H9 (cell line): ENCODE data around the gene C2CD2. TPM values are rescaled to one million over a fixed set of nuclear protein-coding genes. Genes with fewer than 3 reads are reported as not detected.
A peak's percentile ranks its signal among the peaks of the same experiment; 100 is the strongest.

ENCODE experiments used
- DNase-seq: peaks from one replicate; pipeline ENCODE4 v3.0.0-alpha.2; 2017
- H2AFZ ChIP-seq: one replicate; pipeline ENCODE4 v1.6.1; 2013; ENCODE audit warnings: mild to moderate bottlenecking, low read length, control low read depth, moderate library complexity
- H2AK5ac ChIP-seq: 2 replicates; pipeline ENCODE4 v1.6.1; 2013; ENCODE audit warnings: low read length, control low read depth, mixed read lengths; ENCODE audit not compliant: insufficient read length
- H2BK120ac ChIP-seq: one replicate; pipeline ENCODE4 v1.6.1; 2013; ENCODE audit warnings: low read depth, mild to moderate bottlenecking, low read length, control low read depth, inconsistent platforms; ENCODE audit not compliant: poor library complexity, severe bottlenecking
- H2BK12ac ChIP-seq: 2 replicates; pipeline ENCODE4 v1.6.1; 2013; ENCODE audit warnings: low read length, control low read depth, mixed read lengths, low read depth; ENCODE audit not compliant: insufficient read length
- H2BK15ac ChIP-seq: 2 replicates; pipeline ENCODE4 v1.6.1; 2013; ENCODE audit warnings: low read depth, low read length, control low read depth
- H2BK20ac ChIP-seq: one replicate; pipeline ENCODE4 v1.6.1; 2013; ENCODE audit warnings: low read depth, mild to moderate bottlenecking, low read length, control low read depth, inconsistent platforms; ENCODE audit not compliant: poor library complexity, severe bottlenecking
- H2BK5ac ChIP-seq: 2 replicates; pipeline ENCODE4 v1.6.1; 2013; ENCODE audit warnings: low read length, control low read depth, mixed read lengths; ENCODE audit not compliant: insufficient read length
- H3K14ac ChIP-seq: 2 replicates; pipeline ENCODE4 v1.6.1; 2013; ENCODE audit warnings: low read length, control low read depth; ENCODE audit not compliant: insufficient read depth
- H3K18ac ChIP-seq: 2 replicates; pipeline ENCODE4 v1.6.1; 2013; ENCODE audit warnings: low read depth, mild to moderate bottlenecking, mixed read lengths, low read length, control low read depth; ENCODE audit not compliant: insufficient read length
- H3K23ac ChIP-seq: 2 replicates; pipeline ENCODE4 v1.6.1; 2013; ENCODE audit warnings: low read length, control low read depth, mixed read lengths, low read depth; ENCODE audit not compliant: insufficient read length
- H3K23me2 ChIP-seq: 2 replicates; pipeline ENCODE4 v1.6.1; 2013; ENCODE audit warnings: low read depth, mild to moderate bottlenecking, mixed read lengths, low read length, control low read depth; ENCODE audit not compliant: insufficient read length, poor library complexity, severe bottlenecking
- H3K27ac ChIP-seq: 2 replicates; pipeline ENCODE4 v1.5.1; 2013; ENCODE audit warnings: low read length, control low read depth, mixed read lengths, low read depth; ENCODE audit not compliant: insufficient read length
- H3K27me3 ChIP-seq: 2 replicates; pipeline ENCODE4 v1.6.1; 2013; ENCODE audit warnings: low read length, control low read depth, inconsistent platforms; ENCODE audit not compliant: insufficient read depth
- H3K4ac ChIP-seq: 2 replicates; pipeline ENCODE4 v1.6.1; 2013; ENCODE audit warnings: low read depth, mild to moderate bottlenecking, control low read depth, inconsistent platforms, low read length, moderate library complexity
- H3K4me1 ChIP-seq: 2 replicates; pipeline ENCODE4 v1.6.1; 2013; ENCODE audit warnings: low read length, control low read depth, inconsistent platforms; ENCODE audit not compliant: insufficient read depth
- H3K4me2 ChIP-seq: 2 replicates; pipeline ENCODE4 v1.6.1; 2013; ENCODE audit warnings: low read length, control low read depth, mixed read lengths; ENCODE audit not compliant: insufficient read length, insufficient read depth
- H3K56ac ChIP-seq: 2 replicates; pipeline ENCODE4 v1.6.1; 2013; ENCODE audit warnings: low read depth, mild to moderate bottlenecking, mixed read lengths, low read length, control low read depth; ENCODE audit not compliant: insufficient read length
- H3K79me1 ChIP-seq: 2 replicates; pipeline ENCODE4 v1.6.1; 2013; ENCODE audit warnings: low read depth, mild to moderate bottlenecking, moderate library complexity, low read length, control low read depth, inconsistent platforms; ENCODE audit not compliant: insufficient read depth, poor library complexity, severe bottlenecking
- H3K79me2 ChIP-seq: 2 replicates; pipeline ENCODE4 v1.6.1; 2013; ENCODE audit warnings: low read length, control low read depth, inconsistent platforms; ENCODE audit not compliant: insufficient read depth
- H3K9ac ChIP-seq: 2 replicates; pipeline ENCODE4 v1.6.1; 2013; ENCODE audit warnings: low read length, control low read depth, mixed read lengths; ENCODE audit not compliant: insufficient read length; ENCODE audit errors: extremely low read depth
- H3K9me3 ChIP-seq: one replicate; pipeline ENCODE4 v1.6.1; 2013; ENCODE audit warnings: low read depth, low read length, inconsistent platforms; ENCODE audit not compliant: control insufficient read depth
- H3T11ph ChIP-seq: one replicate; pipeline ENCODE4 v1.6.1; 2013; ENCODE audit warnings: mild to moderate bottlenecking, low read length, control low read depth, inconsistent platforms
- H4K20me1 ChIP-seq: one replicate; pipeline ENCODE4 v1.6.1; 2013; ENCODE audit not compliant: control insufficient read depth, insufficient read length, insufficient read depth
- H4K5ac ChIP-seq: 2 replicates; pipeline ENCODE4 v1.6.1; 2013; ENCODE audit warnings: low read depth, mild to moderate bottlenecking, mixed read lengths, low read length, control low read depth; ENCODE audit not compliant: insufficient read length
- H4K8ac ChIP-seq: replicated peaks from 2 replicates; pipeline ENCODE4 v1.6.1; 2013; ENCODE audit warnings: low read length, control low read depth, mixed read lengths, low read depth; ENCODE audit not compliant: insufficient read length
- H4K91ac ChIP-seq: 2 replicates; pipeline ENCODE4 v1.6.1; 2013; ENCODE audit warnings: low read depth, mild to moderate bottlenecking, moderate library complexity, mixed read lengths, low read length, control low read depth; ENCODE audit not compliant: insufficient read length
- H3K27ac Mint-ChIP-seq, 3 experiments: 2 replicates in 2 of 3; 3 replicates in 1 of 3; pipeline ENCODE4 v1.8.0; 2020 to 2021; ENCODE audit warnings: mixed read lengths in 3 of 3, mild to moderate bottlenecking in 1 of 3, moderate library complexity in 1 of 3
- H3K27me3 Mint-ChIP-seq: 2 replicates; pipeline ENCODE4 v1.8.0; 2021; ENCODE audit warnings: low read depth, mild to moderate bottlenecking, moderate library complexity, mixed read lengths
- H3K36me3 Mint-ChIP-seq, 3 experiments: 2 replicates in 2 of 3; 3 replicates in 1 of 3; pipeline ENCODE4 v1.8.0; 2020 to 2021; ENCODE audit warnings: low read depth in 3 of 3, mixed read lengths in 3 of 3; ENCODE audit not compliant: insufficient read depth in 1 of 3
- H3K4me1 Mint-ChIP-seq, 2 experiments: 2 replicates each; pipeline ENCODE4 v1.8.0; 2020; ENCODE audit warnings: mixed read lengths in 2 of 2
- H3K4me3 Mint-ChIP-seq, 2 experiments: 2 replicates in 1 of 2; 3 replicates in 1 of 2; pipeline ENCODE4 v1.8.0; 2020 to 2021; ENCODE audit warnings: mild to moderate bottlenecking in 2 of 2, mixed read lengths in 2 of 2, moderate library complexity in 1 of 2
- H3K9me3 Mint-ChIP-seq, 2 experiments: 2 replicates in 1 of 2; 3 replicates in 1 of 2; pipeline ENCODE4 v1.8.0; 2020; ENCODE audit warnings: mild to moderate bottlenecking in 2 of 2, mixed read lengths in 2 of 2, moderate library complexity in 1 of 2
- WGBS: extraction: QIAGEN DNeasy Blood & Tissue Kit; methylation state at CpG from one replicate; pipeline ENCODE4 v1.1.7; 2013; ENCODE audit warnings: missing lambda C conversion rate, low lambda C conversion rate, mixed read lengths; ENCODE audit not compliant: insufficient read length; ENCODE audit errors: extremely low coverage; 5-methylcytosine and 5-hydroxymethylcytosine counted together
- total RNA-seq: library from RNA; stranded (reverse); gene quantifications from 2 replicates; pipeline ENCODE4 v1.2.1, GENCODE V29; 2021
- TF ChIP-seq, protein P1 (sequence below): fragments of 200-600 bp; sonication (generic); conservative IDR thresholded peaks from 3 replicates; pipeline ENCODE4 v1.8.0; 2021; ENCODE audit warnings: antibody characterized with exemption, mild to moderate bottlenecking

Gene C2CD2
- total RNA-seq, 1 experiment from 2014 or later = 14.6 TPM

DNA sequence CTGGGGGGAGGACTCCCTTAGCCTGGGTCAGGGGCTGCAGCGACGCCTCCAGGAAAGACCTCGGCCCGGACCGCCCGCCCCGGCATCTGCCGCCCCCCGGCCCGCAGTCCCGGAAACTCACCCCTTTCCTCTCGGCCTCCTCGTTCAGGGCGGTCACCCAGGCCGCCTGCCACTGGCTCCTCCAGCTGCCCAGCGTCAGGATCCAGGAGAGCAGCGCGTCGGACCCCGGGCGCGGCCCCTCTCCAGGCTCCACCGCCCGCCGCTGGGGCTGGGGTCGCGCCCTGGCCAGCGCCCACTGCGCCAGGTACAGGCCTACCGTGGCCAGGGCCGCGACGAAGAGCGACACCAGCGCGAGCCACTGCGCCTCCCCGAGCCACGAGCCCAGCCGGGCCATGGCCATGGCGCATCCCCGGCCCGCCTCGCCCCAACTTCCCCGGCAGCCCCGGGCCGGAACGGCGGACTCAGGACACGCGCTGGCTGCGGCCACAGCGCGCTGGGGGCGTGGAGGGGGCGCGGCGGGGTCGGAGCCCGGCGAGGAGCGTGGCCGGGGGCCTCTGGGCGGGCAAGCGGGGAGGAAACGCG, 478 bp downstream of the C2CD2 start:
- H3K4me3 Mint-ChIP-seq = peak overlapping the region; percentile 68 to 78
- no peaks in the 10 kb centered on the region for H3K9me3 ChIP-seq
- peaks cover 16% of the 10 kb centered on the region for H3K23me2 ChIP-seq
- no peak overlapping the region for H4K91ac ChIP-seq
- no peak overlapping the region for H2AK5ac ChIP-seq
- H3K36me3 Mint-ChIP-seq = peaks cover 0 to 5% (median 3%) of the 10 kb centered on the region in 3 experiments; a peak in 4 of 7 replicates
- H3K4me1 ChIP-seq = peaks cover 5% of the 10 kb centered on the region; the same call in 1 of the 2 replicates
- no peak overlapping the region for H2AFZ ChIP-seq
- no peak overlapping the region for H3K9ac ChIP-seq
- H4K8ac ChIP-seq = no peak overlapping the region
- DNase-seq = no peak
- H3K79me2 ChIP-seq = no peaks in the 10 kb centered on the region
- no peak overlapping the region for H3T11ph ChIP-seq
- no peak overlapping the region for H3K23ac ChIP-seq
- peaks cover 28% of the 10 kb centered on the region for H3K27me3 Mint-ChIP-seq
- H3K4me1 Mint-ChIP-seq = peaks cover 32 to 39% of the 10 kb centered on the region in 2 experiments
- peaks cover 7% of the 10 kb centered on the region; the same call in 1 of the 2 replicates for H3K27me3 ChIP-seq
- no peak overlapping the region for H2BK120ac ChIP-seq
- peak overlapping the region; percentile 24; the same call in 1 of the 2 replicates for H3K14ac ChIP-seq
- H3K27ac ChIP-seq = no peak overlapping the region
- no peak overlapping the region for H2BK15ac ChIP-seq
- H3K9me3 Mint-ChIP-seq = no peaks in the 10 kb centered on the region; a peak in 2 of 5 replicates
- no peak overlapping the region for H3K56ac ChIP-seq
- H3K27ac Mint-ChIP-seq = no peak overlapping the region
- H2BK12ac ChIP-seq = no peak overlapping the region
- H3K4ac ChIP-seq = no peak overlapping the region
- TF ChIP-seq, protein P1, sequence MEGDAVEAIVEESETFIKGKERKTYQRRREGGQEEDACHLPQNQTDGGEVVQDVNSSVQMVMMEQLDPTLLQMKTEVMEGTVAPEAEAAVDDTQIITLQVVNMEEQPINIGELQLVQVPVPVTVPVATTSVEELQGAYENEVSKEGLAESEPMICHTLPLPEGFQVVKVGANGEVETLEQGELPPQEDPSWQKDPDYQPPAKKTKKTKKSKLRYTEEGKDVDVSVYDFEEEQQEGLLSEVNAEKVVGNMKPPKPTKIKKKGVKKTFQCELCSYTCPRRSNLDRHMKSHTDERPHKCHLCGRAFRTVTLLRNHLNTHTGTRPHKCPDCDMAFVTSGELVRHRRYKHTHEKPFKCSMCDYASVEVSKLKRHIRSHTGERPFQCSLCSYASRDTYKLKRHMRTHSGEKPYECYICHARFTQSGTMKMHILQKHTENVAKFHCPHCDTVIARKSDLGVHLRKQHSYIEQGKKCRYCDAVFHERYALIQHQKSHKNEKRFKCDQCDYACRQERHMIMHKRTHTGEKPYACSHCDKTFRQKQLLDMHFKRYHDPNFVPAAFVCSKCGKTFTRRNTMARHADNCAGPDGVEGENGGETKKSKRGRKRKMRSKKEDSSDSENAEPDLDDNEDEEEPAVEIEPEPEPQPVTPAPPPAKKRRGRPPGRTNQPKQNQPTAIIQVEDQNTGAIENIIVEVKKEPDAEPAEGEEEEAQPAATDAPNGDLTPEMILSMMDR = no peak
- H3K79me1 ChIP-seq = no peaks in the 10 kb centered on the region
- no peak overlapping the region for H2BK5ac ChIP-seq
- no peak overlapping the region for H2BK20ac ChIP-seq
- WGBS = no CpG with 5 or more reads among the region's 67 CpGs
- peak overlapping the region; percentile 64 for H3K4me2 ChIP-seq
- H3K18ac ChIP-seq = no peak overlapping the region
- no peak overlapping the region for H4K5ac ChIP-seq
- no peaks in the 10 kb centered on the region for H4K20me1 ChIP-seq
